HCT116 (cell line): ENCODE measurements around the gene VSIG4. TPM values are rescaled to one million over a fixed set of nuclear protein-coding genes. Genes with fewer than 3 reads are reported as not detected.

ENCODE experiments used
- ATAC-seq: fragments of 200-7000 bp; cut with Tn5 transposase; 2 replicates; pipeline ENCODE4 v1.9.1; 2020; ENCODE audit warnings: mild to moderate bottlenecking, moderate library complexity
- BruUV-seq: library from RNA; stranded (reverse); fragments of 400-500 nt; replicated peaks from 2 replicates; lab custom pipeline; 2021; lab: Mats Ljungman, UMichigan
- CTCF ChIA-PET: fragments of 300-600 bp; sonication (Branson Sonifier 250); formaldehyde crosslinking; loops from one replicate; lab custom pipeline; 2021; ENCODE audit warnings: antibody characterized with exemption; lab: Charles Lee
- POLR2A ChIA-PET: fragments of 300-600, 350-600 bp; sonication (Branson Sonifier 250); formaldehyde crosslinking; loops from one replicate; lab custom pipeline; 2021; ENCODE audit warnings: antibody characterized with exemption; lab: Charles Lee
- RAD21 ChIA-PET, 2 experiments: fragments of 300-600 bp; sonication (Branson Sonifier 250); formaldehyde crosslinking; loops; one replicate each; lab custom pipeline; 2023; ENCODE audit warnings: low total read pairs in 2 of 2; ENCODE audit not compliant: uncharacterized antibody in 2 of 2, unreplicated experiment in 2 of 2, low non-redundant PET in 1 of 2; lab: Charles Lee
- DNase-seq: peaks from one replicate; pipeline ENCODE4 v3.0.0-alpha.2; 2010; ENCODE audit warnings: low read depth, low spot score
- H2AFZ ChIP-seq: fragments of 200-600 bp; shearing (Covaris generic), sonication (generic); 2 replicates; pipeline ENCODE4 v1.6.1; 2017; ENCODE audit warnings: low read depth, mixed run types, mixed read lengths, antibody characterized with exemption, low read length; ENCODE audit not compliant: poor library complexity, severe bottlenecking
- H3K27ac ChIP-seq: 2 replicates; pipeline ENCODE4 v1.5.1; 2012; ENCODE audit warnings: low read depth, low read length
- H3K27me3 ChIP-seq: fragments of 200-600 bp; sonication (generic); 2 replicates; pipeline ENCODE4 v1.6.1; 2016; ENCODE audit warnings: mixed run types, low read length, mixed read lengths; ENCODE audit not compliant: insufficient read depth
- H3K36me3 ChIP-seq, 2 experiments: fragments of 200-500 bp in 1 of 2; fragments of 200-600 bp in 1 of 2; sonication (Bioruptor generic) in 1 of 2; sonication (generic) in 1 of 2; 2 replicates each; pipeline versions ENCODE4 v1.5.1 to v1.6.1; 2014 to 2016; ENCODE audit warnings: low read length in 2 of 2, inconsistent platforms in 1 of 2, mixed read lengths in 1 of 2, mixed run types in 1 of 2; ENCODE audit not compliant: insufficient read depth in 2 of 2, control insufficient read depth in 1 of 2
- H3K4me1 ChIP-seq, 2 experiments: fragments of 200-600 bp in 1 of 2; sonication (generic) in 1 of 2; 2 replicates each; pipeline versions ENCODE4 v1.5.1 to v1.6.1; 2012 to 2017; ENCODE audit warnings: low read length in 2 of 2, inconsistent platforms in 1 of 2, mild to moderate bottlenecking in 1 of 2, mixed read lengths in 1 of 2, mixed run types in 1 of 2, moderate library complexity in 1 of 2; ENCODE audit not compliant: insufficient read depth in 2 of 2, control insufficient read depth in 1 of 2
- H3K4me2 ChIP-seq: fragments of 200-600 bp; sonication (generic); 2 replicates; pipeline ENCODE4 v1.6.1; 2017; ENCODE audit warnings: mixed run types, low read length, mixed read lengths
- H3K4me3 ChIP-seq, 2 experiments: fragments of 200-600 bp in 1 of 2; sonication (generic) in 1 of 2; replicated peaks in 1 of 2; 2 replicates each; pipeline ENCODE4 v1.5.1; 2011 to 2016; ENCODE audit warnings: low read length in 2 of 2, control low read depth in 1 of 2, low read depth in 1 of 2, mild to moderate bottlenecking in 1 of 2, mixed read lengths in 1 of 2, mixed run types in 1 of 2
- H3K79me2 ChIP-seq: fragments of 200-600 bp; sonication (generic); 2 replicates; pipeline ENCODE4 v1.6.1; 2017; ENCODE audit warnings: mild to moderate bottlenecking, mixed run types, low read length, moderate library complexity, mixed read lengths; ENCODE audit not compliant: insufficient read depth
- H3K9ac ChIP-seq: fragments of 200-600 bp; sonication (generic); 2 replicates; pipeline ENCODE4 v1.6.1; 2016; ENCODE audit warnings: low read length, mixed read lengths
- H3K9me2 ChIP-seq: fragments of 200-600 bp; sonication (generic), shearing (Covaris generic); 2 replicates; pipeline ENCODE4 v1.6.1; 2017; ENCODE audit warnings: mixed run types, mild to moderate bottlenecking, moderate library complexity; ENCODE audit not compliant: insufficient read depth
- H3K9me3 ChIP-seq, 2 experiments: fragments of 200-500 bp in 1 of 2; fragments of 200-600 bp in 1 of 2; sonication (Bioruptor generic) in 1 of 2; sonication (generic) in 1 of 2; 2 replicates each; pipeline ENCODE4 v1.6.1; 2014 to 2017; ENCODE audit warnings: low read length in 2 of 2, mixed read lengths in 2 of 2, inconsistent platforms in 1 of 2, low read depth in 1 of 2, mild to moderate bottlenecking in 1 of 2, mixed run types in 1 of 2, moderate library complexity in 1 of 2; ENCODE audit not compliant: control insufficient read depth in 1 of 2, insufficient read depth in 1 of 2
- H4K20me1 ChIP-seq: fragments of 200-600 bp; sonication (generic), shearing (Covaris generic); 2 replicates; pipeline ENCODE4 v1.6.1; 2017; ENCODE audit warnings: mixed run types, mild to moderate bottlenecking, moderate library complexity; ENCODE audit not compliant: insufficient read depth
- ATF3 ChIP-seq: IDR thresholded peaks from 2 replicates; pipeline ENCODE4 v1.6.1; 2012
- CEBPB ChIP-seq: IDR thresholded peaks from 2 replicates; pipeline ENCODE4 v1.6.1; 2012; ENCODE audit warnings: low read depth
- CTCF ChIP-seq, 3 experiments: fragments of 200-600 bp in 1 of 3; sonication (generic) in 1 of 3; IDR thresholded peaks in 2 of 3; conservative IDR thresholded peaks in 1 of 3; 2 replicates each; pipeline ENCODE4 v1.5.1; 2012 to 2017; ENCODE audit warnings: low read depth in 2 of 3, low read length in 2 of 3, antibody characterized with exemption in 1 of 3, borderline replicate concordance in 1 of 3, control low read depth in 1 of 3, mild to moderate bottlenecking in 1 of 3, mixed read lengths in 1 of 3, mixed run types in 1 of 3, moderate library complexity in 1 of 3; ENCODE audit not compliant: insufficient read depth in 1 of 3
- ELF1 ChIP-seq: IDR thresholded peaks from 2 replicates; pipeline ENCODE4 v1.6.1; 2012; ENCODE audit warnings: low read depth, borderline replicate concordance
- EZH2 ChIP-seq: fragments of 200-600 bp; sonication (generic); IDR thresholded peaks from 2 replicates; pipeline ENCODE4 v1.6.1; 2017; ENCODE audit warnings: antibody characterized with exemption, mixed run types
- EZH2phosphoT487 ChIP-seq: fragments of 200-600 bp; IDR thresholded peaks from 2 replicates; pipeline ENCODE4 v1.6.1; 2018; ENCODE audit warnings: antibody characterized with exemption, borderline replicate concordance
- POLR2A ChIP-seq: IDR thresholded peaks from 2 replicates; pipeline ENCODE4 v1.7.0; 2011; ENCODE audit warnings: borderline replicate concordance; ENCODE audit not compliant: insufficient read depth, insufficient read length; ENCODE audit errors: extremely low read depth
- SRF ChIP-seq: IDR thresholded peaks from 2 replicates; pipeline ENCODE4 v1.6.1; 2012; ENCODE audit warnings: low read depth
- TCF7L2 ChIP-seq: IDR thresholded peaks from 2 replicates; pipeline ENCODE4 v1.7.0; 2011; ENCODE audit warnings: borderline replicate concordance, inconsistent platforms; ENCODE audit not compliant: insufficient read depth, insufficient read length; ENCODE audit errors: extremely low read depth
- ZBTB33 ChIP-seq: IDR thresholded peaks from 2 replicates; pipeline ENCODE4 v1.6.1; 2011; ENCODE audit warnings: mild to moderate bottlenecking, low read length, moderate library complexity; ENCODE audit not compliant: insufficient replicate concordance; ENCODE audit errors: extremely low read depth
- intact Hi-C: fragments of 100-400 bp; cut with micrococcal nuclease; formaldehyde crosslinking; loops from 2 replicates; pipeline ENCODE4 v1.10.0; 2022
- total RNA-seq: library from RNA; stranded (reverse); gene quantifications from one replicate; pipeline ENCODE4 v1.2.1, GENCODE V29; 2021; ENCODE audit not compliant: unreplicated experiment

Gene VSIG4
- total RNA-seq, 1 experiment from 2014 or later: 0.59 TPM

- intact Hi-C loops: no loop called here
- Histone ChIP-seq H2AFZ (no peak overlapping the region), H3K9me2 (no peaks in the 10 kb centered on the region), H4K20me1 (no peaks in the 10 kb centered on the region), H3K79me2 (no peaks in the 10 kb centered on the region), H3K27ac (no peak overlapping the region), H3K9ac (no peak overlapping the region), H3K36me3 (no peaks in the 10 kb centered on the region), H3K9me3 (no peaks in the 10 kb centered on the region), H3K27me3 (no peaks in the 10 kb centered on the region), H3K4me1 (no peaks in the 10 kb centered on the region), H3K4me2 (no peak overlapping the region), H3K4me3 (no peak overlapping the region)
- ChIA-PET RAD21 (no interaction called here), POLR2A (no interaction called here), CTCF (no interaction called here)
- ATAC-seq (no peak), DNase-seq (no peak)
- BruUV-seq: no TSS peak
- TF ChIP-seq CEBPB (no peak), TCF7L2 (no peak)
These were observed 15.3 kb downstream of the VSIG4 start for GRCh38 chrX:66024570-66024969.

GRCh38 chrX:66024092-66024467 lies 15.8 kb downstream of the VSIG4 start:
- H3K9me2 ChIP-seq: no peaks in the 10 kb centered on the region
- RAD21 ChIA-PET: no interaction called here
- no peak overlapping the region for H3K4me2 ChIP-seq
- TF ChIP-seq ZBTB33 (no peak), TCF7L2 (no peak), EZH2phosphoT487 (no peak), EZH2 (no peak), CTCF (IDR thresholded peaks at IDR 0.05 in 2 of 3, conservative IDR thresholded peaks at IDR 0.05 in 1 of 3; ENCODE audit: borderline replicate concordance in 1 of 3, insufficient read depth in 1 of 3, low read depth in 2 of 3, low read length in 2 of 3) (no peak), ATF3 (no peak), ELF1 (no peak), CEBPB (no peak), SRF (no peak), POLR2A (no peak)
- H3K27me3 ChIP-seq: no peaks in the 10 kb centered on the region
- POLR2A ChIA-PET: no interaction called here
- ATAC-seq: no peak
- no peaks in the 10 kb centered on the region for H3K9me3 ChIP-seq
- no peaks in the 10 kb centered on the region for H3K79me2 ChIP-seq
- intact Hi-C loops: no loop called here
- DNase-seq: no peak
- no peak overlapping the region for H3K4me3 ChIP-seq
- H4K20me1 ChIP-seq: no peaks in the 10 kb centered on the region
- CTCF ChIA-PET: no interaction called here
- H2AFZ ChIP-seq: no peak overlapping the region
- no peaks in the 10 kb centered on the region for H3K4me1 ChIP-seq
- BruUV-seq: no TSS peak
- H3K27ac ChIP-seq: no peak overlapping the region
- no peak overlapping the region for H3K9ac ChIP-seq
- H3K36me3 ChIP-seq: no peaks in the 10 kb centered on the region
